GM18505 (cell line): ENCODE results near the gene PAF1.
"Not testable (repeated sequence)": the region's sequence is repeated elsewhere in the genome, so short reads cannot be mapped to it uniquely, and the experiment has no call there.

Experiments used
- ATAC-seq: cut with Tn5 transposase; IDR thresholded peaks from one replicate; pipeline ENCODE4 v1.9.1; 2021; ENCODE audit not compliant: unreplicated experiment
- POLR2A ChIP-seq: IDR thresholded peaks from 4 replicates; pipeline ENCODE4 v1.6.1; 2011; ENCODE audit warnings: borderline replicate concordance; ENCODE audit not compliant: insufficient read depth, insufficient read length; ENCODE audit errors: extremely low read depth

Gene PAF1

DNA sequence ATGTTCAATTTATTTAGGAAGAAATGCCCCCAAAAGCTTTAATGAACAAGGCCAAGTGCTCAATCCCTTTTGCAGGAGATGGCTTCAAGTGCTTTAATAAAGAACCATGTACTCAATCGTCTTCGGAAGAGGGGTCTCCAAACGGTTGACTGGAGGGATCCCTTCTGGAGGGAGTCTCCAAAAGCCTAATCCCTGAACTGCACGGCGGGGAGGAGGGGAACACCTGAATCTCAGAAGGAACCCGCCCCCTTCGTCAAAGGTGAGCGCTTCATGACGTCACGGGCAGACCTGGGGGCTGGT lies 505 bp downstream of the PAF1 start:
- no peak for ATAC-seq

GRCh38 chr19:39389631-39390414 lies 1.1 kb downstream of the PAF1 start:
- no peak for ATAC-seq
- no peak for TF ChIP-seq POLR2A

More for the DNA sequence above, 505 bp downstream of the PAF1 start:
- TF ChIP-seq POLR2A, result no peak

- no peak for ATAC-seq
- no peak for TF ChIP-seq POLR2A
Observed at GRCh38 chr19:39388657-39389056, 2.2 kb downstream of the PAF1 start.

DNA sequence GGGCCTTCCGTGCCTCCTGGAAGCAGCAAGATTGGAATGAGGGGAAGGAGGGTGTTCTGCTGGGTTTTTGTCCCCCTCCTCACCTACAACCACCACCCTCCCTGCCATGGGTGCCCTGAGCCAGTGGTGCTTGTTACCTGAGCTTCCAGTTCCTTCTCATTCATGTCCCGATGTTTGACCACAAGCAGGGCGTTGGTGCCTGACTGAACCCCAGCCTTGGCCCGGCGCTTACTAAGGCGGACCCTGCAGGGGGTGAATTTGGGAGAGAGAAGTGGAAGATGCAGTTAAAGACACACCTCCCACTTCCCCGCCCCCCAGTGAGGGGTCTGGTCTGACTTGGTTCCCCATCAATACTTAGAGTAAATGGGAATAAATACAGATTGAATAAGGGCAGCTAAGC lies 4.3 kb downstream of the PAF1 start:
- ATAC-seq, result no peak
- no peak for TF ChIP-seq POLR2A

- no peak for TF ChIP-seq POLR2A
- no peak for ATAC-seq
Observed at GRCh38 chr19:39385629-39386411, 5.1 kb downstream of the PAF1 start.

GRCh38 chr19:39384839-39385568 lies 5.9 kb downstream of the PAF1 start:
- ATAC-seq, result no peak

GRCh38 chr19:39382991-39383828 lies 7.7 kb downstream of the PAF1 start:
- TF ChIP-seq POLR2A, result no peak
- no peak for ATAC-seq

More at GRCh38 chr19:39384839-39385568, 5.9 kb downstream of the PAF1 start:
- TF ChIP-seq POLR2A, result no peak

- TF ChIP-seq POLR2A, result no peak
- no peak for ATAC-seq
Observed at GRCh38 chr19:39381910-39382611, 8.8 kb downstream of the PAF1 start.

DNA sequence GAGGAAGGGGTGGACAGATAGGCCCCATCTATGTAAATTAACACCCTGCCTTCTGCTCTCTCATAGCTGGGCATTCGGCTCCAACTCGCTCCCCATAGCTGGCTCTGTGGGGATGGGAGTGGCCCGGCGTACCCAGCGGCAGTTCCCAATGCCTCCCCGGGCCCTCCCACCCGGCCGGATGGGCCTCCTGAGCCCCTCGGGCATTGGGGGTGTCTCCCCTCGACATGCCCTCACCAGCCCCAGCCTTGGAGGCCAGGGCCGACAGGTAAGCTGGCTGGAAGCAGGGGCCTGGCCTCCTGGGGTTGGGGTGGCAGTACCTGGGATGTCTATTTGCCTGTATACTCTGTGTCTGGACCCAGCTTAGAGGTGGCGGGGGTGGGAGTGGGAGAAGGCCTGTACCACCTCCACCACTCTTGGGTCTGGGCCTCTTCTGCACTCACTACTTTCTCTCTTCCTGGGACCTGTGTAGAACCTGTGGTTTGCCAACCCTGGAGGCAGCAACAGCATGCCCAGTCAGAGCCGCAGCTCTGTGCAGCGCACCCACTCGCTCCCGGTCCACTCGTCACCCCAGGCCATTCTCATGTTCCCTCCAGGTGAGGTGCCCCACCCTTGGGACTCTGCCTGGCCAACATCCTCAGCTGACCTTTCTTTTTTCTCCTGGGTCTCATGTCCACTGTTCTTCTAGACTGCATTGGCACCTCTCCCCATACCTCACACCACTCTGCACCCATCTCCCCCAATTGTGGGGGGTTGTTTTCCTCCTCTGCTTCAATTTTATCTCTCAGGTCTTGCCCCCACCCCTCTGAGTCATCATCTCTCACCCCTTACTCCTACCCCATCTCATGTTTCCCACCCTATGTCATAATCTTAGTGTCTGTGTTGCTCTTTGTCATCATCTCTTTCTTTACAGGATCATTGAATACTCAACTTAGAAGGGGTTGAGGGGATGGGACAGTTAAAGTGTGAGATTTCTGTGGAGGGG lies 10.1 kb downstream of the PAF1 start:
- ATAC-seq, result no peak

GRCh38 chr19:39379865-39380396 lies 11.0 kb downstream of the PAF1 start:
- no peak for TF ChIP-seq POLR2A
- no peak for ATAC-seq

More for the DNA sequence above, 10.1 kb downstream of the PAF1 start:
- no peak for TF ChIP-seq POLR2A

DNA sequence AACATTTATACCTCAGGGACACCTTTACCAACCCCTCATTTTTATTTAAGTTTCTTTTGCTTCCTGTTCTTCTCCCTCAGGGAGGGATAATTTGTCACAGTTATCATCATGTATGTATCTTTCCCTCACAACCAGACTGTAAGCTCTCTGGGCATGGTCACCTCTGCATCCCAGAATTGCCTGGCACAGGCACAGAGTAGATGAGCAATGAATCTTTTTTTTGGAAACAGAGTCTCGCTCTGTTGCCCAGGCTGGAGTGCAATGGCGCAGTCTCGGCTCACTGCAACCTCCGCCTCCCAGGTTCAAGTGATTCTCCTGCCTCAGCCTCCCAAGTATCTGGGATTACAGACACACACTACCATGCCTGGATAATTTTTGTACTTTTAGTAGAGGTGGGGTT lies 11.5 kb downstream of the PAF1 start:
- not testable (repeated sequence) for ATAC-seq
